SKM-1 (cell line): Measurements from ENCODE around the gene ALDH1A2.
"Not testable (repeated sequence)": the region's sequence is repeated elsewhere in the genome, so short reads cannot be mapped to it uniquely, and the experiment has no call there.

ENCODE experiments used
- DNase-seq: peaks from one replicate; lab custom pipeline; 2025; ENCODE audit not compliant: unreplicated experiment; lab: John Stamatoyannopoulos, UW

ALDH1A2 gene

DNA sequence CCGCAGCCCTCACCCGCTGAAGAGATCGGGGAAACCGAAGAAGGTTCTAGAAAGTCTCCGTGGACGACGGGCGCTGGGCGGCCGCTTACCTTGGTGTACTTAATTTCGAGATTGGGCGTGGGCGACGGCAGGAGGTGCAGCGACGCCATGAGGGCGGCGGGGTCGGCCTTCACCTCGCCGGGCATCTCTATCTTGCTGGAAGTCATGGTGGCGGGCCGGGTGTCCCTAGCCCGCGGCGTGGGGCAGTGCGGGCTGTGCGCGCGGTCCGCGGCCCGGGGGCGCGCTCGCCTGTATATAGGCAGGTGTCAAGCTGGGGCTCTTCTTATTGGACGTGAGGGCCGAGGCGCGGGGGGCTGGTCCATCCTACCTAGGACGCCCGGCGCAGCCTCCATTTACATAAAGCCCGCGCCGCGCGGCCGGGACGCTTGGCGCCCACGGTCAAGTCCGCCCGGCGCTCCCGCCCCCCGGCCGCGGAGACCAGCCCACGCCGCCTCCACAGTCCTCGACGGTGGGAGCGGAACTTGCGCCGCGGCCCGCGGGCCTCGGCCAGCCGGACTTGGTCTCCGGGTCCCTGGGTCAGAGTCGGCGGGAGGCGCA is at the start of gene ALDH1A2:
Gene ALDH1A2 (minus strand): TSS at position 267 of the 597 bp plus-strand sequence. CDS start 61 bp downstream, at position 206.
- DNase-seq: no peak

DNA sequence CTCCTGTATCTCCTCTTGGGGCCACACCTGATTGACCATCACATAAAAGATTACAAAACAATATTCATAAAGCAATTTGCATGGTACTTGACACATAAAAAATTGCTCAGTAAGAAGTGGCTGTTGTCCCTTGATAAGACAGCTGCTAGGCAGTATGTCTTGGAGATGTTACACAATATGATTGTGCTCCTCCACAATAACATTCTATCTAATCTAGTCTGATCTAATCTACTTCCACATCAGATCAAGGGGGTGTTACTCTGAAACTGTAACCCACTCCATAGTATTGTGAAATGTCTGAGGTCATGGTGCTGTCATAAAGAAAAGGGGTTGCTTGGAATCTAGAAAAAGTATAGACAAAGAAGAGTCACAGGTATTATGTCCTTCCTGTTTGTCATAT is 49.3 kb upstream of the ALDH1A2 start:
- no peak for DNase-seq

DNA sequence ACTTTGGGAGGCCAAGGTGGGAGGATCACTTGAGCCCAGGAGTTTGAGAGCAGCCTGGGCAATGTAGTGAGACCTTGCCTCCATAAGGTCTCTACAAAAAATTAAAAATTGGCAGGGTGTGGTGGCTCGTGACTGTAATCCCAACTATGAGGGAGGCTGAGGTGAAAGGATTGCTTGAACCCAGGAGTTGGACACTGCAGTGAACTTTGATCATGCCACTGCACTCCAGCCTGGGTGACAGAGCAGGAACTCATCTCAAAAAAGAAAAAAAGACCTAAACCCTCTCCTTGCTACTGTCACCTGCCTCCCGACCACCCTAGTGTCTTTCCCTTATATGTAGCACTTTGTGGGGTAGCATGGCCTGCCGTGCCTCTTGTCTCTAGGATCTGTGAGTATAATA is 48.9 kb upstream of the ALDH1A2 start:
- no peak for DNase-seq

DNA sequence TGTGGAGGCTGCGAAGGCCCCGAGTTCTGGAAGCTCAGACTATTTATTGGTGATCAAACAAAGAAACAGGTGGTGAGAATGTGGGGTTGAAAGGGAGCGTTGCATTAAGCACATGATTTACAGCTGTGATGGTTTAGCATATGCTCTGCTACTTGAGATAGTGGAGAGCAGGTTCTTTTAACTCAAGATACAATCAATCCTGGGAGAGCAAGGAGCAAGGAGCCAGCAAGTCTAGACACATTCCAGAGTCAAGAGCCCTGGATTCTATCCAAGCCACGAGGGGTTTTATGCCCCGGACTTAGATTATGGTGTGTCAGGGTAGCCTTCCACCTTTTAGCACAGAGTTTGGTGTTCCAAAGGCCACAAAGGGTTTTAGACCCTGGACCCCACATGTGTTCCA is 47.8 kb upstream of the ALDH1A2 start:
- not testable (repeated sequence) for DNase-seq

DNA sequence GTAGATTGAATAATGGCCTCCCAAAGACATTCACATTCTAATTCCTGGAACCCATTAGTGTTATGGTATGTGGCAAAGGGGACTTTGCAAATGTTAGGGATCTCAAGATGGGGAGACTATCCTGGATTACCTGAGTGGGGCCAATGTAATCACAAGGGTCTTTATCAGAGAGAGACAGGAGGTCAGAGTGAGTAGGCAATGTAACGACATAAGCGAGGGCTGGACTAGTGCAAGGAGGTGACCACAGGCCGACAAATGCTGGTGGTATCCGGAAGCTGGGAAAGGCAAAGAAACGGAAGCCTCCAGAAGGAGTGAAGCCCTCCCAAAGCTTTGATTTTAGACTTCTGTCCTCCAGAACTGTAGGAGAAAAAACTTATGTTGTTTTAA is 46.2 kb upstream of the ALDH1A2 start:
- no peak for DNase-seq

DNA sequence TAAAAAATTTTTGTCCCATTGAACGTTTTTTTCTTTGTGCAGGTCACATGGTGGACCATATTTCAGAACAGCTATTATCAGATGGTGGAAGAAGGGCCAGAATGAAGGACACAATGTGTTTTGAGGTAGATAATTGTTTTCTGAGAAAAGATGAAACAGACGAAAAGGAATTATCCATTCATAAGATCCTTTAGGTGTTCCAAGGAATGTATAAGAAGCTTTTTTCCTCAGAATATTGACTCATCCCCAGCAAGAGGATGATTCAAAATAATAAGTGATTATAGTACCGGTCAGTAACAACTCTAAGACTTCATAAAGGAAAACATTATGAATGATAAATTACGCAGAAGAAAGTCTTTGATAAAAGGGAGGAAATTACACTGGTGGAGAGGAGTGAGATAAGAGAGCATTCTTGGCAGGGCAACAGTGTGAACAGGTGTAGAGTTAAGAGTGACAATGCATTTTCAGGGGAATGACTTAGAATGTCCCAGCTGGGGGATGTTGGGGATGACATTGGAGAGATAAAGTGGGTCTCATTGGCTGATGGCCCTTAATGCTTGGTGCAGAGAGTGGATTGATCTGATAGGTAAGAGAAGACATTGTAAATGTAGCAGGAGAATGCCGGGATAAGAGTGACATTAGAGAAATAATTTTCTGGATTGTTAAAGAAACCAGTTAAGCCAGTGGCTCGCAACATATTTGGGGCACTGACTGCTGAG is 45.6 kb upstream of the ALDH1A2 start:
- no peak for DNase-seq

DNA sequence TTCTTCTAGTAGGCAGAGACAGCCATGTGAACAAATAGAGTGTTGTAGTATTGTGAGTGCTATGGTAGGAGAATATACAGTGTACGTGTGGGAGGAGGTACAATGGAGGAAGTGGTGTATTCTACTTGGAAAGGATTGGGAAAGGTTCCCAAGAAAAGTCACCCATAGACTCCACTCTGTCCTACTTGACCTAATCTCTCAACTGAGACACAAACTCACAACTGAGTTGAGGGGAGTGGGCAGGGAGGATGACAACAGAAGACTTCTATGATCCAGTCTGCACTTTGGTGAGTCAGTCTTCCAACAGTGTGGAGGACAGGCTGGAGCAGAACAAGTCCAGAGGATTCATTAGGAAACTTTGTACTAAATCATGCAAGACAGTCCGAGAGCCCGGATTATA is 43.9 kb upstream of the ALDH1A2 start:
- no peak for DNase-seq

DNA sequence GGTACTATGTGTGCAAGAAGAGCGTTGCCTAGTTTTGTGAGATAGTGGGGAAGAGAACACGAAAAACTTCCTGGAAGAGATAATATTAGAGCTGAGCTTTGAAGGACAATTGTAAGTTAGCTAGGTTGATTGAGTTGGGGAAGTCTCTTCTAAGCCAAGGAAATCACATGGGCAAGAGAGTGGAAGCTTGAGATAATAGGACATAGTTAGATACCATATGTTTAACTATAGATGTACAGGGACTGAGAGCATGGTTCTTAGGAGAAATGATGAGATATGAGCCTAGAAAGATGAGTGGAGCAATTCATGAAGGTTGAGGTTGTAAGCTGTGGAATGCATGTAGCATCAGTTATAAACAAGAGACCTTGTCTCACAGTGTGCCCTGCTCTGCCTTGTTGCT is 42.6 kb upstream of the ALDH1A2 start:
- no peak for DNase-seq

DNA sequence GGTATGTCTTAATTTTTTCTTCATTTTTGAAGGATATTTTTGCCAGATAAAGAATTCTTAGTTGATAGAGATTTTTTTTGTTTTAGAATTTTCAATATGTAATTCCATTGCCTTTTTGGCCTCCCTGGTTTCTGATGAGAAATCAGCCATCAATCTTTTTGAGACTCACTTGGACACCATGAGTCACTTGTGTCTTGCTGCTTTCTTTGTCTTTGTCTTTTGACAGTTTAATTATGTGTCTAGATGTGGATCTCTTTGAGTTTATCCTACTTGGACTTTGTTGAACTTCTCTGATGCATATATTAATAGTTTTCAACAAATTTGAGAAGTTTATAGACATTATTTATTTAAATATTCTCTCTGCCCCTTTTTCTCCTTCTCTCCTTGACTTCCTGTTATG is 38.0 kb upstream of the ALDH1A2 start:
- DNase-seq: no peak

DNA sequence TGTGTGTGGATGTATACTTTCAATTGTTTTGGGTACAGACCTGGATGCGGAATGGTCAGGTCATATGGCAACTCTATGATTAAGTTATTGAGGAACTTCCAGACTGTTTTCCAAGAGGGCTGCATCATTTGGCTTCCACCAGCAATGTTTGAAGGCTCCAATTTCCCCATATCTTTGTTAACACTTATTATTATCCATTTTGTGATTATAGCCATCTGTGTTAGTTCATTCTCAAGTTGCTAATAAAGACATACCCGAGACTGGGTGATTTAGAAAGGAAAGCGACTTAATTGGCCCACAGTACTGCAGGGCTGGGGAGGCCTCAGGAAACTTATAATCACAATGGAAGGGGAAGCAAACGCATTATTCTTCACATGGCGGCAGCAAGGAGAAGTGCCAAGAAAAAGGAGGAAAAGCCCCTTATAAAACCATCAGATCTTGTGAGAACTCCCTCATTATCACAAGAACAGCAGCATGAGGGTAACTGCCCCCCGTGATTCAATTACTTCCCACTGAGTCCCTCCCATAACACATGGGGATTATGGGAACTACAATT is 31.1 kb upstream of the ALDH1A2 start:
- no peak for DNase-seq

DNA sequence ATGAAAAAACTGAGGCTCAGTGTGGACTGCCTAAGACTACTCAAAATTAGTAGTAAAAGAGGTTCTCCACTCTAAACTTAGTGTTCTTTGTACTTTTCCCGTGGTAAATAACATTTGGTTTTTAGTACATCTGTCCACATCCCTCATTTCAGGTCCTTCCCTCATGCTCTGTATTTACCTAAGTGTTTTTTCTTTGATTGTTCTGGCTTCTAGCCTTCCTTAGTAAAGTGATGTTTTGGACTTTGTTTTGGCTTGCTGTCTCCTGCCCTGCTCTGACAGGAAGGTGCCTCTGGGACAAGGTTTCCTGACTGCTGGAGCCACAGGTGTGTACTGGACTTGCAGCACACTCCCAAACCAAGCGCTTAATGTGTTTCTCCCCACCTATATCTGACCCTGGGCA is 29.9 kb upstream of the ALDH1A2 start:
- DNase-seq: no peak

DNA sequence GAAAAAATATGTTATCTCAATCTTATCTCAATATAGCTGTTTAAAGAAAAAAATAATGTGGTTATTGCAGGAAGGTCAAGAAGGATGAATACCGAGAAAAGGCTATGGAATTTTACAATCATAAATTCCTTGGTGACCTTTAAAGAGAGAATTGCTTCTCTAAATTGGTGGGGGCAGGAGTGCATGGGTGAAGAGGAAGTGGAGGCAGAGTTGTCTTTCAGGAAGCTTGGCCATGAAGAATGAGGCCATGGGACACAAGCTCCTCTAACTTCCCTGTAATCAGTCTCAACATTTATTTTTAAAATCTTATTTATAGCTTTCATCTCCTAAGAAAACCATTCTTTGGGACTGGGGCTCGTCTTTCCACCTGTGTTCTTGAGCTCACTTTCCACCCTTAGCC is 22.4 kb upstream of the ALDH1A2 start:
- DNase-seq: peak; percentile 7

DNA sequence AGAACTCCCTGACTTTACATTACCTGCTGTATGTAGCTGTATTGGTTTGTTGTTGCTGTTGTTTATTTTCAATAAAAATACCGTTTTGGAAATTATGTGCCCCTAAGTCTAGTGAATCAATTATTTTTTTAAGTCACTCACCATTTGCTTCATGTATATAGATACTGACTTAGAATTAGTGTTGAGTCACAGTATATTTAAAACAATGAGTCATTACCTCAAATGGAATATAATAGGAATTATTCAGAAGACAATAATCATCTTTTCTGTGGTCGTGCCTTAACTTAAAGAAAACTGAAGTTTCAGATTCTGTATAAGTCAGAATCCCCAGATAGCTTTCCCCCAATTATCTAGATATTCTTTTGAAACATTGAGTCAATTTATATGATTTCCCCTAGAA is 21.0 kb upstream of the ALDH1A2 start:
- no peak for DNase-seq

DNA sequence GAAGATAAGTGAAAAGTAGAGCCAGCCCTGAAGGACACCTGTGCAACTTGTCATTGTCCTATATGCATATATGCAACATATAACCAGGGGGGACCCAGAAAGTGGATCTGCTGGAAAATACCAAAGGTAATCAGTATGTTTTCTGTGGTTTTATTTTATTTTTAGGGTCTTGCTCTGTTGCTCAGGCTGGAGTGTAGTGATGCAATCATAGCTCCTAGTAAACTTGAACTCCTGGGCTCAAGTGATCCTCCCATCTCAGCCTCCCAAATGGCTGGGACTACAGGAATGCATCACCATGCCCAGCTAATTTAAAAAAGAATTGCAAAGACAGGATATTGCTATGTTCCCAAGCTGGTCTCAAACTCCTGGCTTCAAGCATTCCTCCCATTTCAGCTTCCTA is 18.0 kb upstream of the ALDH1A2 start:
- no peak for DNase-seq

DNA sequence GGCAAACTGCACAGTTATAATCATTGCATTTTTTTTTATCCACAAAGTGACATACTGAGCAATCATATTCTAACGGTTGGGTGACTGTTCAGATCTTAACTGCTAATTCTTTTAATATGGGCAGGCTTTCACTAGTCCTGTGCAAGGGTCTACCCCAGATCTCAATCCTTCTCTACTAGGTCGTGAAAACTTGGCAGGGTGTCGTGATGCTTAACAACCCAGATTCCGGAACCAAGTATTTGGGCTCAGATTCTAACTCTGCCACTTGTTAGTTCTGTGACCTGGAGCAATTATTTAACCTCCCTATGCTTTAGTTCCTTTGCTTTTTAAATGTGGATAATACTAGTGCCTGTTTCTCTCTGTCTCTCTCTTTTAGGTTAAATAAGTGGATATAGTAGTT is 16.4 kb upstream of the ALDH1A2 start:
- no peak for DNase-seq

DNA sequence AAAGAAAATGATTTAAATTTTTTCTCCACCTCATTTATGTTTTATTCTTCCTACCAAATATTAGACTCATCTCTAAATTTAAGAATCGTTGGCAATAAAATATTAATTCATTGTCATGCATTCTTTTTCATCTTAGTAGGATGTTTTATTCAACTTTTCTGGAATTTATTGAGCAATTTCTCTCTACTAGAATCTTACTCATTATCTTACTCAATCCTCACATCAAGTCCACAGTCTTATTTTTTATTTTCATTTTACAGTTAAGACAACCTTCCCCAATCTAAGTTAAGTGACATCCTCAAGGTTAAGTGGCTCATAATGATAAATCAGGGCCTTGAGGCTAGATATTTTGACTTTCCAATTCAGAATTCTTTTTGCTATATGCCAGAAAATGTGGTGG is 15.9 kb upstream of the ALDH1A2 start:
- DNase-seq: no peak

DNA sequence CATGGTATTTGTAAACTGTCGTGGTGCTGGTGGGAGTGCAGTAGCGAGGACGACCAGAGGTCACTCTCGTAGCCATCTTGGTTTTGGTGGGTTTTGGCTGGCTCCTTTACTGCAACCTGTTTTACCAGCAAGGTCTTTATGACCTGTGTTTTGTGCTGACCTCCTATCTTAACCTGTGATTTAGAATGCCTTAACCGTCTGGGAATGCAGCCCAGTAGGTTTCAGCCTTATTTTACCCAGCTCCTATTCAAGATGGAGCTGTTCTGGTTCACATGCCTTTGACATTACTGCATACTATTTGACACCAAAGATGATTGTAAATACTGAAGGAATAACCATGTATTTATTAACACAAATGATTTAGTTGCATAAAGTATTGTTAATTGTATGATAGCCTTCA is 15.4 kb upstream of the ALDH1A2 start:
- not testable (repeated sequence) for DNase-seq

DNA sequence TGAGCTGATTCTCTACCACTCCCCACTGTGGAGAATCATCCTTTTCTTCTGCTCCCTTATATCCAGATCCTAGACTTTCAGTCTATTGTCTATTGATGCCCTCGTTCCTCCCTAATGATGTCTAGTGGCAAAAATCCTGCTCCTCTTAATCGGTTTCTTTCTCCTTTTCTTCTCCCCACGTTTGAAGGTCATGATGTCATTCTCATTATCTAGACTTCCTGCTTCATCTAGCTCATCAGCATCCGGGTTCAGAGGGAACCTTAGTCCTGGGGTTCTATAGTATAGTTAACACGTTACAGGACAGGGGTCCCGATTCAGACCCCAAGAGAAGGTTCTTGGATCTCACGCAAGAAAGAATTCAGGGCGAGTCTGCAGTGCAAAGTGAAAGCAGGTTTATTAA is 14.9 kb upstream of the ALDH1A2 start:
- DNase-seq: no peak

DNA sequence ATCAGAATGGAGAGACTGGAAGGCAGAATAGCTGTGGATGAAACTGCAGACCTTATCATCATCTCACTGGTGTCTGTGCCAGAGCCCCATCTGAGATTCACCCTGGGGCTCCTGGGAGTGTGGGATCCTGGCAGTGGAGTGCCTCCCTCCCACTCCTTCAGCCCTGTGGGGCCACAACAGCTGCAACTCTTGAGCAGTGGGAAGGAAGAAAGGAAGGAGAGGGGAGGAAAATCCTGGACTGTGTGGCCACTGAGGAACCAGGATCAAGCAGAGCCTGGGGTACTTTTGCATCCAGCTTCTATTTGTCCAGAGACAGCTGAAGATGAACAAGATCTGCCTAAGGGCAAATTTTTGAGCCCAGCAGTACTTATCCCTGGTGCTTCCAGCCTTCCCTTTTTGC is 13.1 kb upstream of the ALDH1A2 start:
- DNase-seq: no peak

DNA sequence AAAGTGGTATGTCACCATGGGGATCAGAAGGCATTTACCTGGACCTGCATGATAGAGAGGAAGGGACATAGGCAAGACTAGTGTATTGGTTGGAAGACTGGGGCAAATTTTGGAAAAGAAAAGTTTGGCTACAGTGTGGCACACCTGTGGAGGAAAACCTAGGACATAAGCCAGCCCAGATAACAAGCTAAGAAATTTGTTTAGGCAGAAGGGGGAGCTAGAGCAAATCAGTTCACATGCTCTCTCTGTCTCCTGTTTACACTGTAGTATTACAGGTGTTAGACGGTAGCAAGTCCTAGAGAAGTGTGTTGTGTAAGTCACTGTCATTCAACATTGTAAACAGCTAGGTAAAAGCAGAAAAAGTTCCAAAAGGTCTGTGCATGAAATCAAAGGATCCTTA is 11.9 kb upstream of the ALDH1A2 start:
- DNase-seq: no peak

DNA sequence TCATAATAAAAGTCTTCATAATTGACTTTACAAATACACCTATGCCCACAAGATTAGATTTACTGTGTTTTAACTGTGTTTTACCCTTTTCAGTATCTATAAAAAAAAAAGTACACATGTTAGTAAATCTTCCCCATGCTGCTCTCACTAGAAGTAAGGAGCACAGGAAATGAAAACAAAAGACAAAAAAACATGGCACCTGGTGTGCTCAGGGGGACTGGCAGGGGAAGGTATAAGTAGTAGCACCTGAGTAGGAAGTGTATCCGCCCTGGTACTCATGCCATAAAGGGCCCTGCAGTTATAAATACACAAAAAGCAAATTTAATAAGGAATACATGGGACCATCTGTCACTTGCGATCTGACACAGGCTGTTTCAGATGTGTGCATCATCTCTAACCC is 8.9 kb upstream of the ALDH1A2 start:
- DNase-seq: no peak

DNA sequence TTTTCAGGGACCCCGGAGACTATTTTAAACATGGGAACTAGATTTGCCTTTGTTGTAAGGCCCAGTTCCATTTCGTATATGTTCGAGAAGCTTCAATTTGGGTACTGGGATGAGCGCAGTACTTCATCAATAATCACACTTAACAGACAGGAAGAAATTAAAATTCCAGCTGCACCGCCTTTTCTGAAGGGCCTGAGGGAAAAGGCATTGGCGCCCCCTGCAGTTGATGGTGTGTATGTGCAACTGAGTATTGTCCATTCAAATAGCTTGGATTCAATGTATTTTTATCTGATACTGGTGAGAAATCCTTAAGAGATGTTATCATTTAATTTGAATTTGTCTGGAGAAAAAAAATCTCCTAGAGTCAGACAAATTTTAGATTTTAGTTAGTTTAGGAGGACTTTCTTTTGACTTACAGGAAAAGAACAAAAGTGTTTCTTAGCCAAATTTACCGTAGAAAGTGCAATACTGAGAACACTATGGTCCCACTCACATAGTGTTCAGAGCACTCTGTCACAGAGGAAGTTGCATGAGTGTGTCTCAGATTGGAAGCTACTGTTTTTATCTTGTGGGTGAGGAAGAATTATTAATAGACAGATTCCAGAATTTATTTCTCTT is 5.4 kb upstream of the ALDH1A2 start:
- peak; percentile 27 for DNase-seq
